Endothelial cell (in vitro differentiated cells): ENCODE data around the gene SLC45A1. TPM values are rescaled to one million over a fixed set of nuclear protein-coding genes. Genes with fewer than 3 reads are reported as not detected.
"Not testable (repeated sequence)": the region's sequence is repeated elsewhere in the genome, so short reads cannot be mapped to it uniquely, and the experiment has no call there.

Experiments used
- DNase-seq: peaks from one replicate; pipeline ENCODE4 v3.0.0; 2021; ENCODE audit warnings: low spot score
- H3K27ac Mint-ChIP-seq: one replicate; pipeline ENCODE4 v1.8.0; 2021; ENCODE audit warnings: mixed read lengths, inconsistent platforms; ENCODE audit not compliant: unreplicated experiment
- H3K27me3 Mint-ChIP-seq: one replicate; pipeline ENCODE4 v1.8.0; 2021; ENCODE audit warnings: mild to moderate bottlenecking, moderate library complexity, mixed read lengths, inconsistent platforms; ENCODE audit not compliant: unreplicated experiment
- H3K36me3 Mint-ChIP-seq: one replicate; pipeline ENCODE4 v1.8.0; 2021; ENCODE audit warnings: mild to moderate bottlenecking, low read depth, mixed read lengths, inconsistent platforms; ENCODE audit not compliant: unreplicated experiment
- H3K4me1 Mint-ChIP-seq: one replicate; pipeline ENCODE4 v1.8.0; 2021; ENCODE audit warnings: mild to moderate bottlenecking, mixed read lengths, inconsistent platforms; ENCODE audit not compliant: unreplicated experiment
- H3K4me3 Mint-ChIP-seq: one replicate; pipeline ENCODE4 v1.8.0; 2021; ENCODE audit warnings: mild to moderate bottlenecking, mixed read lengths, inconsistent platforms; ENCODE audit not compliant: unreplicated experiment
- H3K9me3 Mint-ChIP-seq: one replicate; pipeline ENCODE4 v1.8.0; 2021; ENCODE audit warnings: mixed read lengths, inconsistent platforms; ENCODE audit not compliant: unreplicated experiment
- total RNA-seq: library from RNA; stranded (reverse); fragmentation: NEBNext Ultra II Directional; extraction: Animal tissue kit (Norgen Biotek cat#: 25700); gene quantifications from one replicate; pipeline ENCODE4 v1.2.1, GENCODE V29; 2021; ENCODE audit not compliant: unreplicated experiment
- TF ChIP-seq, protein P1 (sequence below): fragments of 200-600 bp; sonication (generic); IDR thresholded peaks from one replicate; pipeline ENCODE4 v1.5.0; 2021; ENCODE audit warnings: antibody characterized with exemption; ENCODE audit not compliant: unreplicated experiment

The SLC45A1 gene
- total RNA-seq, 1 donor from 2014 or later: 0.62 TPM

GRCh38 chr1:8377271-8377981 is 59.5 kb downstream of the SLC45A1 start:
- Mint-ChIP-seq H3K4me3 (no peak overlapping the region), H3K36me3 (peaks cover 19% of the 10 kb centered on the region), H3K27ac (peak overlapping the region; percentile 64), H3K9me3 (no peaks in the 10 kb centered on the region), H3K4me1 (peaks cover 57% of the 10 kb centered on the region), H3K27me3 (peaks cover 2% of the 10 kb centered on the region)
- DNase-seq: no peak
- TF ChIP-seq, protein P1, sequence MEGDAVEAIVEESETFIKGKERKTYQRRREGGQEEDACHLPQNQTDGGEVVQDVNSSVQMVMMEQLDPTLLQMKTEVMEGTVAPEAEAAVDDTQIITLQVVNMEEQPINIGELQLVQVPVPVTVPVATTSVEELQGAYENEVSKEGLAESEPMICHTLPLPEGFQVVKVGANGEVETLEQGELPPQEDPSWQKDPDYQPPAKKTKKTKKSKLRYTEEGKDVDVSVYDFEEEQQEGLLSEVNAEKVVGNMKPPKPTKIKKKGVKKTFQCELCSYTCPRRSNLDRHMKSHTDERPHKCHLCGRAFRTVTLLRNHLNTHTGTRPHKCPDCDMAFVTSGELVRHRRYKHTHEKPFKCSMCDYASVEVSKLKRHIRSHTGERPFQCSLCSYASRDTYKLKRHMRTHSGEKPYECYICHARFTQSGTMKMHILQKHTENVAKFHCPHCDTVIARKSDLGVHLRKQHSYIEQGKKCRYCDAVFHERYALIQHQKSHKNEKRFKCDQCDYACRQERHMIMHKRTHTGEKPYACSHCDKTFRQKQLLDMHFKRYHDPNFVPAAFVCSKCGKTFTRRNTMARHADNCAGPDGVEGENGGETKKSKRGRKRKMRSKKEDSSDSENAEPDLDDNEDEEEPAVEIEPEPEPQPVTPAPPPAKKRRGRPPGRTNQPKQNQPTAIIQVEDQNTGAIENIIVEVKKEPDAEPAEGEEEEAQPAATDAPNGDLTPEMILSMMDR: no peak

GRCh38 chr1:8378178-8378577 is 60.3 kb downstream of the SLC45A1 start:
- Mint-ChIP-seq H3K4me3 (no peak overlapping the region), H3K36me3 (peaks cover 16% of the 10 kb centered on the region), H3K4me1 (peaks cover 59% of the 10 kb centered on the region), H3K27me3 (peaks cover 5% of the 10 kb centered on the region), H3K27ac (no peak overlapping the region), H3K9me3 (no peaks in the 10 kb centered on the region)
- no peak for DNase-seq
- TF ChIP-seq, protein P1: no peak

DNA sequence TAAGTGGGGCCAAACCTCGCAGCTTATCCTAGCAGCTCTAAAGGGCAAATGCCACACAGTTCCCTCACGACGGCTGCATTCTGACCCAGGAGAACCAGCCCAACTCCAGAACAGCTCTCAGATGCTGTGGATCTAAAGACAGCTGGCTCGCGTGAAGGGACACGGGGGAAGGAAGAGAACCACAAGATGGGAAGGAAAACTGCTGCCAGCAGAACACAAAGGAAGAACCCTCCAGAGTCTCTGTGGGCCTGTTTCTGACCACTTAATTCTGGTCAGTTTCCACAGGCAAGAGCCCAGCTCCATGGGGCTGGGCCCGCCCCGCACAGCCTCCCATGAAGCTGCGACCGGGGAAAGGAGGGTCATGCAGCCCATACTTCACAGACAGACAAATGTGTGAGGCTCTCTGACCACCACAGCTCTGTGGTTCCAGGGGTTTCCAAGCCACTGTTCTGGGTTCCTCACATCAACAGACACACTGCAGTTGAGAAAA is 61.1 kb downstream of the SLC45A1 start:
- Mint-ChIP-seq H3K4me1 (peaks cover 56% of the 10 kb centered on the region), H3K27ac (peak overlapping the region; percentile 87), H3K9me3 (no peaks in the 10 kb centered on the region), H3K36me3 (peaks cover 16% of the 10 kb centered on the region), H3K4me3 (no peak overlapping the region), H3K27me3 (peaks cover 5% of the 10 kb centered on the region)
- DNase-seq: no peak
- TF ChIP-seq, protein P1: no peak

- Mint-ChIP-seq H3K27ac (no peak overlapping the region), H3K4me3 (no peak overlapping the region), H3K36me3 (peaks cover 17% of the 10 kb centered on the region), H3K27me3 (peaks cover 5% of the 10 kb centered on the region), H3K4me1 (peaks cover 57% of the 10 kb centered on the region), H3K9me3 (no peaks in the 10 kb centered on the region)
- TF ChIP-seq, protein P1: no peak
- no peak for DNase-seq
These were observed 61.7 kb downstream of the SLC45A1 start for GRCh38 chr1:8379513-8380186.

DNA sequence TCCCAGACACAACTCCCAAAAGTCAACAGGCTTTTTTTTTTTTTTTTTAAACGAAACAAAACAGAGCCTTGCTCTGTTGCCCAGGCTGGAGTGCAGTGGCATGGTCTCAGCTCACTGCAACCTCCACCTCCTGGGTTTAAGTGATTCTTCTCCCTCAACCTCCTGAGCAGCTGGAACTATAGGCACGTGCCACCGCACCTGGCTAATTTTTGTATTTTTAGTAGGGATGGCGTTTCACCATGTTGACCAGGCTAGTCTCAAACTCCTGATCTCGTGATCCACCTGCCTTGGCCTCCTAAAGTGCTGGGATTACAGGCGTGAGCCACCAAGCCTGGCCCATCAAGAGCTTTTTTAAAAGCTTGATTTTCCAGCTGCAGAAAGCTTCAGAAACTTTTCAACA is 62.4 kb downstream of the SLC45A1 start:
- not testable (repeated sequence) for DNase-seq, H3K4me3 Mint-ChIP-seq, H3K27me3 Mint-ChIP-seq, H3K9me3 Mint-ChIP-seq
- H3K27ac Mint-ChIP-seq: peak overlapping the region; percentile 42
- H3K36me3 Mint-ChIP-seq: peaks cover 19% of the 10 kb centered on the region
- peaks cover 60% of the 10 kb centered on the region for H3K4me1 Mint-ChIP-seq
